ENCODE measurements around the gene CAMK1D.

GRCh38 chr10:12327074-12327473 is 22.3 kb upstream of the CAMK1D start:
- no peak for TF ChIP-seq CTCF (conservative IDR thresholded peaks at IDR 0.05 in 1 of 2, IDR thresholded peaks at IDR 0.05 in 1 of 2; ENCODE audit: extremely low read depth in 1 of 2, insufficient read depth in 1 of 2, low read depth in 1 of 2, low read length in 2 of 2)
- TF ChIP-seq EZH2 (IDR thresholded peaks at IDR 0.05; ENCODE audit: borderline replicate concordance, low read length) = no peak
